Chondrocyte (in vitro differentiated cells): Measurements from ENCODE around the gene KLHL24. TPM values are rescaled to one million over a fixed set of nuclear protein-coding genes. Genes with fewer than 3 reads are reported as not detected.

Source experiments
- DNase-seq: peaks from one replicate; pipeline ENCODE4 v3.0.0; 2021; ENCODE audit warnings: mixed read lengths, low spot score
- H3K27ac Mint-ChIP-seq: one replicate; pipeline ENCODE4 v1.8.0; 2021; ENCODE audit warnings: mild to moderate bottlenecking, moderate library complexity, mixed read lengths; ENCODE audit not compliant: unreplicated experiment
- H3K27me3 Mint-ChIP-seq: 2 replicates; pipeline ENCODE4 v1.8.0; 2021; ENCODE audit warnings: low read depth, mixed read lengths
- H3K36me3 Mint-ChIP-seq: 2 replicates; pipeline ENCODE4 v1.8.0; 2021; ENCODE audit warnings: low read depth, mixed read lengths
- H3K4me1 Mint-ChIP-seq: 2 replicates; pipeline ENCODE4 v1.8.0; 2021; ENCODE audit warnings: low read depth, mild to moderate bottlenecking, mixed read lengths
- H3K4me3 Mint-ChIP-seq: one replicate; pipeline ENCODE4 v1.8.0; 2021; ENCODE audit warnings: mild to moderate bottlenecking, moderate library complexity, mixed read lengths; ENCODE audit not compliant: unreplicated experiment
- H3K9me3 Mint-ChIP-seq: 2 replicates; pipeline ENCODE4 v1.8.0; 2021; ENCODE audit warnings: low read depth, mixed read lengths
- long read RNA-seq: library from polyadenylated mRNA; stranded (forward); transcript quantifications from one replicate; pipeline ENCODE4 v2.0.0, GENCODE V29; 2021
- total RNA-seq: library from RNA; stranded (reverse); gene quantifications from 3 replicates; pipeline ENCODE4 v1.2.1, GENCODE V29; 2021
- TF ChIP-seq, protein P1 (sequence below): fragments of 200-600 bp; sonication (generic); IDR thresholded peaks from 2 replicates; pipeline ENCODE4 v1.5.0; 2021; ENCODE audit warnings: antibody characterized with exemption, mild to moderate bottlenecking, moderate library complexity

The KLHL24 gene
- 44.9 to 55.7 TPM (median 54.8 TPM) in 3 replicates for total RNA-seq
- long read RNA-seq, full-length matches to known transcripts: 5 of 19 reads
- long read RNA-seq, partial matches to known transcripts: 1 of 19 reads
- long read RNA-seq, other reads (novel, unspliced or antisense): 13 of 19 reads

DNA sequence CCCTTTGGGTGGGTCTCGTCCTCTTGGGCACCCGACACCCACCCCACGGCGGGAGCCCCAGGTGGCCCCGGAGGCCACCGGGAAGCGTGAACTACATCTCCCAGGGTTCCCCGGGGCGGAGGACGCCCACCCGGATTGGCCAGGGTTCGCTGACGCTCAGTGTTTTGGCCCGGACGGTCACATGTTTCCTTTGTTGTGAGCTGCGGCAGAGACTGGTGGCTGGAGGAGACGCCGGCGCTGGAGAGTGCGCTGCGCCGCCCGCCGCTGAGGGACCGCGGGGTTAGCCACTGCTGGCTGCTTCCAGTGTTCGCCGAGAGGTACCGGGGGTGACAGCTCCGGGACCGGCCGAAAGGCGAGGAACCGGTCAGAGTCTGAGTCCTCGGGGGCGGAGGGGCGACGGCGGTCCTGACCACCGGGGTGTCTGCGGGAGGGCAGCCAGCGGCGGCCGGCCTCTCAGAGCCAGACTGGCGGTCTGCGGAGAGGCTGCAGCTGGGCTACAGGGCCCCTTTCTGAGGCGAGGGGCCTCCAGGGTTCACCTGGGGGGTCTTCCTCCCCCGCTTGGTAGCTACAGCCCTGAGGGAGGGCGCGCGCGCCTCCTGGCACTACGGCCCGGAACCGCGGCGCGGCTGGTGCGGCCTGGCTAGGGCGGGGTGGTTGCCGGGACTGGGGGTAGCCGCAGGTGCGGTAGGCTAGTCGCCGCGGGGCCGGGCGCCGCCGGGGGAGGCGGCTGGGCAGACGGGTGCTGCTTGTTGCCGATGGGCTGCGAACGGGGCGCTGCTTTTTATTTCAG lies at the start of gene KLHL24:
KLHL24 (plus strand) TSS at position 193 of the 790 bp plus-strand sequence. CDS start 14,734 bp downstream, outside the sequence.
- peak; percentile 97 for DNase-seq
- Mint-ChIP-seq H3K4me3 (peak within 1 kb of the TSS; percentile 88), H3K9me3 (no peaks in the 10 kb centered on the region), H3K36me3 (no peaks in the 10 kb centered on the region), H3K27ac (peak within 1 kb of the TSS; percentile 96), H3K27me3 (no peaks in the 10 kb centered on the region), H3K4me1 (peaks cover 25% of the 10 kb centered on the region)
- TF ChIP-seq, protein P1, sequence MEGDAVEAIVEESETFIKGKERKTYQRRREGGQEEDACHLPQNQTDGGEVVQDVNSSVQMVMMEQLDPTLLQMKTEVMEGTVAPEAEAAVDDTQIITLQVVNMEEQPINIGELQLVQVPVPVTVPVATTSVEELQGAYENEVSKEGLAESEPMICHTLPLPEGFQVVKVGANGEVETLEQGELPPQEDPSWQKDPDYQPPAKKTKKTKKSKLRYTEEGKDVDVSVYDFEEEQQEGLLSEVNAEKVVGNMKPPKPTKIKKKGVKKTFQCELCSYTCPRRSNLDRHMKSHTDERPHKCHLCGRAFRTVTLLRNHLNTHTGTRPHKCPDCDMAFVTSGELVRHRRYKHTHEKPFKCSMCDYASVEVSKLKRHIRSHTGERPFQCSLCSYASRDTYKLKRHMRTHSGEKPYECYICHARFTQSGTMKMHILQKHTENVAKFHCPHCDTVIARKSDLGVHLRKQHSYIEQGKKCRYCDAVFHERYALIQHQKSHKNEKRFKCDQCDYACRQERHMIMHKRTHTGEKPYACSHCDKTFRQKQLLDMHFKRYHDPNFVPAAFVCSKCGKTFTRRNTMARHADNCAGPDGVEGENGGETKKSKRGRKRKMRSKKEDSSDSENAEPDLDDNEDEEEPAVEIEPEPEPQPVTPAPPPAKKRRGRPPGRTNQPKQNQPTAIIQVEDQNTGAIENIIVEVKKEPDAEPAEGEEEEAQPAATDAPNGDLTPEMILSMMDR: peak; percentile 56

GRCh38 chr3:183586477-183586876 lies 48.9 kb upstream of the KLHL24 start:
- no peak for DNase-seq
- Mint-ChIP-seq H3K27ac (no peak overlapping the region), H3K36me3 (no peaks in the 10 kb centered on the region), H3K9me3 (no peaks in the 10 kb centered on the region), H3K27me3 (peaks cover 1% of the 10 kb centered on the region), H3K4me3 (no peak overlapping the region), H3K4me1 (peaks cover 16% of the 10 kb centered on the region)
- TF ChIP-seq, protein P1: no peak

- Mint-ChIP-seq H3K9me3 (no peaks in the 10 kb centered on the region), H3K4me3 (no peak overlapping the region), H3K27me3 (no peaks in the 10 kb centered on the region), H3K4me1 (peaks cover 23% of the 10 kb centered on the region), H3K36me3 (no peaks in the 10 kb centered on the region), H3K27ac (no peak overlapping the region)
- no peak for DNase-seq
- TF ChIP-seq, protein P1: no peak
Observed at GRCh38 chr3:183587336-183587735, 48.1 kb upstream of the KLHL24 start.

DNA sequence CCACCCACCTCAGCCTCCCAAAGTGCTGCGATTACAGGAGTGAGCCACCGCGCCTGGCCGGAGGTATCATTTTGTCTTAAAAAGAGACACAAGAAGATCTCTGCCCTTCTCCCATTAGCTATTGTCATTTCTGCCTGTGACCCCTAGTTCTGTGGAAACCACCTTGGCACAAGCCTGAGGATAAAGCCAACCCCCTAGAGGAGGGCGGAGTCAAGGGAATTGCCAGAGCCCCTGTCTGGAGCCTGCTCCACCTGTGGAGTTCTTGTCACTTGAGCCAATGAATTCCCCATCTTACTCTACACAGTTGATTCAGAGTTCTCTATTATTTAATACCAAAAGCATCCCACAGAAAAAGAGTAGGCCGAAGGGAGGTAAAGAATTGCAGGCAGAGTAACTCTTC lies 45.0 kb upstream of the KLHL24 start:
- Mint-ChIP-seq H3K4me3 (no peak overlapping the region), H3K36me3 (no peaks in the 10 kb centered on the region)
- TF ChIP-seq, protein P1: no peak

GRCh38 chr3:183591881-183592521 lies 43.4 kb upstream of the KLHL24 start:
- H3K9me3 Mint-ChIP-seq: peaks cover 6% of the 10 kb centered on the region
- no peak overlapping the region for H3K4me3 Mint-ChIP-seq
- no peak for DNase-seq
- TF ChIP-seq, protein P1: peak; percentile 67
- no peaks in the 10 kb centered on the region for H3K27me3 Mint-ChIP-seq
- H3K4me1 Mint-ChIP-seq: peaks cover 8% of the 10 kb centered on the region
- peaks cover 3% of the 10 kb centered on the region for H3K36me3 Mint-ChIP-seq
- H3K27ac Mint-ChIP-seq: no peak overlapping the region

More for the DNA sequence above, 45.0 kb upstream of the KLHL24 start:
- no peaks in the 10 kb centered on the region for H3K9me3 Mint-ChIP-seq
- H3K27ac Mint-ChIP-seq: no peak overlapping the region
- peaks cover 8% of the 10 kb centered on the region for H3K4me1 Mint-ChIP-seq
- DNase-seq: no peak
- H3K27me3 Mint-ChIP-seq: no peaks in the 10 kb centered on the region
